H1 (cell line): ENCODE data around the gene TCF4. TPM values are rescaled to one million over a fixed set of nuclear protein-coding genes. Genes with fewer than 3 reads are reported as not detected.
A peak's percentile ranks its signal among the peaks of the same experiment; 100 is the strongest.

Experiments used
- CTCF ChIA-PET: fragments of 300-600 bp; sonication (Branson Sonifier 250); formaldehyde crosslinking; loops from one replicate; lab custom pipeline; 2021; ENCODE audit not compliant: partially characterized antibody; lab: Charles Lee
- POLR2A ChIA-PET: fragments of 300-600 bp; sonication (Branson Sonifier 250); formaldehyde crosslinking; loops from one replicate; lab custom pipeline; 2021; ENCODE audit warnings: inconsistent platforms; ENCODE audit not compliant: partially characterized antibody; lab: Charles Lee
- DNase-seq, 2 experiments: peaks; one replicate each; pipeline versions ENCODE4 v3.0.0 to v3.0.0-alpha.2; 2010 to 2022; ENCODE audit warnings: low spot score in 2 of 2, low read depth in 1 of 2, mixed read lengths in 1 of 2
- FAIRE-seq: peaks from 2 replicates; lab custom pipeline; 2011; peaks lifted over from hg19 to GRCh38; lab: Jason Lieb, UNC
- H2AFZ ChIP-seq: 2 replicates; pipeline ENCODE4 v1.8.1; 2012; ENCODE audit warnings: low read length, inconsistent platforms
- H2AK5ac ChIP-seq: 2 replicates; pipeline ENCODE4 v1.6.1; 2013; ENCODE audit warnings: low read depth, low read length
- H2BK120ac ChIP-seq: replicated peaks from 2 replicates; pipeline ENCODE3; 2013; ENCODE audit warnings: low read depth, low read length, inconsistent platforms
- H2BK12ac ChIP-seq: 2 replicates; pipeline ENCODE4 v1.6.1; 2013; ENCODE audit warnings: low read depth, low read length
- H2BK15ac ChIP-seq: 2 replicates; pipeline ENCODE4 v1.6.1; 2013; ENCODE audit warnings: low read length
- H2BK20ac ChIP-seq: 2 replicates; pipeline ENCODE4 v1.6.1; 2013; ENCODE audit warnings: low read length
- H2BK5ac ChIP-seq: 2 replicates; pipeline ENCODE4 v1.6.1; 2013; ENCODE audit warnings: low read depth, low read length
- H3K14ac ChIP-seq: 2 replicates; pipeline ENCODE4 v1.6.1; 2013; ENCODE audit warnings: inconsistent platforms; ENCODE audit not compliant: insufficient read length
- H3K18ac ChIP-seq: 2 replicates; pipeline ENCODE4 v1.6.1; 2013; ENCODE audit warnings: low read length; ENCODE audit errors: extremely low read depth
- H3K23ac ChIP-seq: 2 replicates; pipeline ENCODE4 v1.6.1; 2013; ENCODE audit warnings: inconsistent platforms; ENCODE audit not compliant: insufficient read length
- H3K23me2 ChIP-seq: 2 replicates; pipeline ENCODE4 v1.6.1; 2013; ENCODE audit warnings: low read depth, low read length
- H3K27ac ChIP-seq: 2 replicates; pipeline ENCODE4 v1.6.1; 2011; ENCODE audit warnings: low read depth, low read length, inconsistent platforms
- H3K27me3 ChIP-seq, 4 experiments: replicated peaks in 1 of 4; 1 replicate in 1 of 4; 2 replicates in 3 of 4; pipeline versions ENCODE4 v1.6.1 to v1.8.1; 2011 to 2013; ENCODE audit warnings: low read length in 3 of 4, mild to moderate bottlenecking in 3 of 4, inconsistent platforms in 2 of 4, mixed read lengths in 2 of 4, moderate library complexity in 1 of 4; ENCODE audit not compliant: control insufficient read depth in 3 of 4, insufficient read depth in 3 of 4; ENCODE audit errors: extremely low read depth in 1 of 4
- H3K36me3 ChIP-seq, 4 experiments: 2 replicates each; pipeline versions ENCODE4 v1.6.1 to v1.8.1; 2011 to 2013; ENCODE audit warnings: mild to moderate bottlenecking in 4 of 4, low read length in 3 of 4, moderate library complexity in 2 of 4, control low read depth in 1 of 4, inconsistent platforms in 1 of 4; ENCODE audit not compliant: insufficient read depth in 4 of 4, control insufficient read depth in 2 of 4
- H3K4ac ChIP-seq: replicated peaks from 2 replicates; pipeline ENCODE3; 2013; ENCODE audit warnings: low read length, low read depth, mixed read lengths, inconsistent platforms; ENCODE audit not compliant: insufficient read length
- H3K4me1 ChIP-seq, 4 experiments: replicated peaks in 1 of 4; 1 replicate in 1 of 4; 2 replicates in 3 of 4; pipeline versions ENCODE4 v1.6.1 to v1.8.1; 2011 to 2013; ENCODE audit warnings: low read length in 3 of 4, inconsistent platforms in 2 of 4, mixed read lengths in 1 of 4; ENCODE audit not compliant: insufficient read depth in 4 of 4, control insufficient read depth in 3 of 4
- H3K4me2 ChIP-seq, 2 experiments: 2 replicates each; pipeline versions ENCODE4 v1.6.1 to v1.8.1; 2011 to 2013; ENCODE audit warnings: low read depth in 2 of 2, low read length in 2 of 2, control low read depth in 1 of 2, inconsistent platforms in 1 of 2, mild to moderate bottlenecking in 1 of 2; ENCODE audit not compliant: insufficient read depth in 1 of 2
- H3K4me3 ChIP-seq, 4 experiments: fragments of 200-600, 300-600 bp in 1 of 4; sonication (generic), shearing (Covaris generic), sonication (Bioruptor Twin) in 1 of 4; 2 replicates each; pipeline versions ENCODE4 v1.5.1 to v1.8.1; 2011 to 2016; ENCODE audit warnings: low read length in 4 of 4, low read depth in 3 of 4, control low read depth in 2 of 4, inconsistent platforms in 2 of 4, mild to moderate bottlenecking in 2 of 4, mixed read lengths in 1 of 4, moderate library complexity in 1 of 4; ENCODE audit not compliant: insufficient read depth in 2 of 4; ENCODE audit errors: extremely low read depth in 1 of 4
- H3K56ac ChIP-seq: replicated peaks from 2 replicates; pipeline ENCODE3; 2013; ENCODE audit warnings: low read depth, mild to moderate bottlenecking, mixed read lengths, low read length, inconsistent platforms; ENCODE audit not compliant: insufficient read length
- H3K79me1 ChIP-seq: 2 replicates; pipeline ENCODE4 v1.6.1; 2013; ENCODE audit warnings: low read depth, low read length, control low read depth
- H3K79me2 ChIP-seq, 2 experiments: 2 replicates each; pipeline versions ENCODE4 v1.6.1 to v1.8.1; 2012 to 2013; ENCODE audit warnings: low read length in 2 of 2, mild to moderate bottlenecking in 2 of 2, inconsistent platforms in 1 of 2; ENCODE audit not compliant: insufficient read depth in 2 of 2, control insufficient read depth in 1 of 2
- H3K9ac ChIP-seq, 4 experiments: replicated peaks in 1 of 4; 1 replicate in 1 of 4; 2 replicates in 3 of 4; pipeline versions ENCODE4 v1.6.1 to v1.8.1; 2011 to 2013; ENCODE audit warnings: low read depth in 3 of 4, low read length in 3 of 4, control low read depth in 2 of 4, mild to moderate bottlenecking in 2 of 4, moderate library complexity in 2 of 4, inconsistent platforms in 1 of 4; ENCODE audit errors: extremely low read depth in 1 of 4
- H3K9me3 ChIP-seq, 2 experiments: 2 replicates each; pipeline versions ENCODE4 v1.6.1 to v1.8.1; 2012 to 2013; ENCODE audit warnings: mild to moderate bottlenecking in 2 of 2, moderate library complexity in 2 of 2, control low read depth in 1 of 2, inconsistent platforms in 1 of 2, low read depth in 1 of 2, low read length in 1 of 2, mixed read lengths in 1 of 2; ENCODE audit not compliant: insufficient read depth in 2 of 2
- H4K20me1 ChIP-seq, 2 experiments: replicated peaks in 1 of 2; 2 replicates each; pipeline versions ENCODE3 to v1.8.1; 2011 to 2013; ENCODE audit warnings: inconsistent platforms in 2 of 2, low read length in 2 of 2, mild to moderate bottlenecking in 1 of 2; ENCODE audit not compliant: insufficient read depth in 2 of 2, control insufficient read depth in 1 of 2
- H4K5ac ChIP-seq: 2 replicates; pipeline ENCODE4 v1.6.1; 2013; ENCODE audit warnings: low read length, low read depth, mixed read lengths, inconsistent platforms; ENCODE audit not compliant: insufficient read length
- H4K8ac ChIP-seq: 2 replicates; pipeline ENCODE4 v1.8.0; 2013; ENCODE audit warnings: mild to moderate bottlenecking, moderate library complexity, low read length, inconsistent platforms; ENCODE audit not compliant: insufficient read depth; ENCODE audit errors: extremely low read depth
- H4K91ac ChIP-seq: replicated peaks from 2 replicates; pipeline ENCODE3; 2013; ENCODE audit warnings: low read length, mixed read lengths, inconsistent platforms; ENCODE audit not compliant: insufficient read length
- ASH2L ChIP-seq: fragments of 200-600, 300-600 bp; sonication (generic); IDR thresholded peaks from one replicate; pipeline ENCODE4 v1.7.1; 2017; ENCODE audit warnings: low read length
- HDAC2 ChIP-seq, 2 experiments: fragments of 300-600 bp in 1 of 2; sonication (generic) in 1 of 2; IDR thresholded peaks; 2 replicates each; pipeline ENCODE4 v1.6.1; 2011 to 2012; ENCODE audit warnings: low read depth in 2 of 2, low read length in 2 of 2, mild to moderate bottlenecking in 2 of 2, moderate library complexity in 2 of 2, borderline replicate concordance in 1 of 2, inconsistent platforms in 1 of 2
- POU5F1 ChIP-seq: IDR thresholded peaks from 2 replicates; pipeline ENCODE4 v1.6.1; 2011; ENCODE audit warnings: low read depth, mild to moderate bottlenecking, low read length, moderate library complexity
- RXRA ChIP-seq: IDR thresholded peaks from 2 replicates; pipeline ENCODE4 v1.6.1; 2011; ENCODE audit warnings: low read depth, mild to moderate bottlenecking, low read length, moderate library complexity; ENCODE audit not compliant: insufficient read depth
- SAP30 ChIP-seq: fragments of 300-600 bp; sonication (generic); IDR thresholded peaks from 2 replicates; pipeline ENCODE4 v1.7.1; 2012; ENCODE audit warnings: low read length, moderate library complexity, mild to moderate bottlenecking, inconsistent platforms; ENCODE audit not compliant: insufficient read depth, insufficient replicate concordance
- SIN3A ChIP-seq, 2 experiments: IDR thresholded peaks in 1 of 2; conservative IDR thresholded peaks in 1 of 2; 2 replicates each; pipeline ENCODE4 v1.6.1; 2011 to 2012; ENCODE audit warnings: low read length in 2 of 2, improper control_type of control experiment in 1 of 2, low read depth in 1 of 2, mild to moderate bottlenecking in 1 of 2
- SP2 ChIP-seq: IDR thresholded peaks from 2 replicates; pipeline ENCODE4 v1.6.1; 2012; ENCODE audit warnings: mild to moderate bottlenecking, low read length, inconsistent platforms
- TEAD4 ChIP-seq: IDR thresholded peaks from 2 replicates; pipeline ENCODE4 v1.6.1; 2012; ENCODE audit warnings: low read depth, low read length, inconsistent platforms, mixed read lengths
- WGBS, 2 experiments: shearing (Covaris generic) in 1 of 2; methylation state at CpG; one replicate each; pipeline versions ENCODE4 v1.1.6 to v1.1.7; 2013 to 2015; ENCODE audit warnings: low lambda C conversion rate in 2 of 2, mixed read lengths in 2 of 2, inconsistent platforms in 1 of 2, low coverage in 1 of 2, missing lambda C conversion rate in 1 of 2; ENCODE audit not compliant: insufficient replicate concordance in 2 of 2, insufficient coverage in 1 of 2, insufficient read length in 1 of 2; ENCODE audit errors: extremely low coverage in 1 of 2, missing lambda C conversion rate in 1 of 2; 5-methylcytosine and 5-hydroxymethylcytosine counted together
- polyA plus RNA-seq, 7 experiments: library from polyadenylated mRNA; depleted of rRNA in 3 of 7; stranded (reverse) in 5 of 7; unstranded in 2 of 7; fragments of >200 nt in 5 of 7; fragments of 200-250 nt in 2 of 7; gene quantifications; 1 replicate in 5 of 7; 2 replicates in 1 of 7; 4 replicates in 1 of 7; pipeline versions ENCODE4 v1.2.1 to v1.2.3, GENCODE V29; 2011 to 2013; ENCODE audit warnings: missing spikeins in 2 of 7, mixed read lengths in 2 of 7
- total RNA-seq: library from RNA; stranded (reverse); fragmentation: NEBNext Ultra II Directional; extraction: Animal tissue kit (Norgen Biotek cat#: 25700); gene quantifications from 2 replicates; pipeline ENCODE4 v1.2.1, GENCODE V29; 2021
- TF ChIP-seq, protein P1 (sequence below): IDR thresholded peaks from 2 replicates; pipeline ENCODE4 v1.6.1; 2012; ENCODE audit warnings: inconsistent platforms
- TF ChIP-seq, protein P2 (sequence below), 3 experiments: IDR thresholded peaks; 1 replicate in 2 of 3; 2 replicates in 1 of 3; pipeline versions ENCODE4 v1.5.1 to v1.6.1; 2011; ENCODE audit warnings: low read length in 3 of 3, mild to moderate bottlenecking in 3 of 3, inconsistent platforms in 2 of 3, low read depth in 1 of 3, moderate library complexity in 1 of 3; ENCODE audit not compliant: insufficient read depth in 1 of 3; ENCODE audit errors: control extremely low read depth in 1 of 3

Gene TCF4
- total and polyA plus RNA-seq, 2 of the 8 experiments (the other 6 are each of a cell fraction or from before 2014, with no cell fraction given), result 59.3 to 118 TPM

DNA sequence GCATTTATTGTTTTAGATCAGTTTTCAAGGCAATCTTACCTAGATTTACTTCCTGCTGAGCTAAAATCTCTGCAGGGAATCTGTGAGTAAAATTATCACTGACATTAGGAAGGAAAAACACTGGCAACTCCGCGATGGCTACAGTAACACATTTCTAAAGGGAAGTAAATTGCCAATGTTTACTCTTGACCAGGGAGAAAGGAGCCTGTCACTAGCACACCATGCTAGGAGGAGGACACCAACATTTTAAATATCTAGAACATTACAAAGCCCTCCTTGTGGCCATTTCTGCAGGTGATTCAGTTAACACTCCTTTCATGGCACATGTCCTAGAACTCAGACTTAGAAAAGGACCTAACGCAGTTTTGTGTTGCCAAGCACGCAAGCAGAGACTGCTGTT, 58.4 kb downstream of the TCF4 start:
- no peak overlapping the region for H2BK20ac ChIP-seq
- POLR2A ChIA-PET, result no interaction called here
- H3K79me2 ChIP-seq, result peaks cover 0 to 95% of the 10 kb centered on the region in 2 experiments; a peak in 2 of 4 replicates
- no peak for DNase-seq
- no peaks in the 10 kb centered on the region for H3K27me3 ChIP-seq
- no peak overlapping the region for H3K27ac ChIP-seq
- H3K4me1 ChIP-seq, result peaks cover 2 to 11% (median 8%) of the 10 kb centered on the region in 4 experiments; a peak in 5 of 7 replicates
- no peaks in the 10 kb centered on the region for H4K20me1 ChIP-seq
- no peak overlapping the region for H3K23ac ChIP-seq
- H2BK5ac ChIP-seq, result no peak overlapping the region
- H3K9me3 ChIP-seq, result no peaks in the 10 kb centered on the region
- FAIRE-seq, result peak; percentile 86
- CTCF ChIA-PET, result interaction anchor here (0.9 kb wide), 1 partner anchor 12 kb away, joined by 3 read pairs; no protein-coding TSS in a partner anchor
- H2BK120ac ChIP-seq, result no peak overlapping the region
- H3K18ac ChIP-seq, result no peak overlapping the region
- H3K9ac ChIP-seq, result no peak overlapping the region
- H3K4me3 ChIP-seq, result no peak overlapping the region
- H3K4ac ChIP-seq, result no peak overlapping the region
- no peak overlapping the region for H2AFZ ChIP-seq
- no peak overlapping the region for H3K4me2 ChIP-seq
- no peak overlapping the region for H2AK5ac ChIP-seq
- peaks cover 3% of the 10 kb centered on the region; the same call in 1 of the 2 replicates for H3K79me1 ChIP-seq
- WGBS, 2 experiments, result 89% methylated on average over 4 of the region's 4 CpGs; no CpG with 5 or more reads in 1 of the 2 experiments
- no peak overlapping the region for H4K5ac ChIP-seq
- H4K8ac ChIP-seq, result no peak overlapping the region
- no peak overlapping the region for H3K14ac ChIP-seq
- no peak overlapping the region for H3K56ac ChIP-seq
- H4K91ac ChIP-seq, result no peak overlapping the region
- no peak overlapping the region for H2BK15ac ChIP-seq
- H3K23me2 ChIP-seq, result no peaks in the 10 kb centered on the region
- no peaks in the 10 kb centered on the region for H3K36me3 ChIP-seq
- H2BK12ac ChIP-seq, result no peak overlapping the region
- no peak for TF ChIP-seq RXRA
- TF ChIP-seq, protein P1, sequence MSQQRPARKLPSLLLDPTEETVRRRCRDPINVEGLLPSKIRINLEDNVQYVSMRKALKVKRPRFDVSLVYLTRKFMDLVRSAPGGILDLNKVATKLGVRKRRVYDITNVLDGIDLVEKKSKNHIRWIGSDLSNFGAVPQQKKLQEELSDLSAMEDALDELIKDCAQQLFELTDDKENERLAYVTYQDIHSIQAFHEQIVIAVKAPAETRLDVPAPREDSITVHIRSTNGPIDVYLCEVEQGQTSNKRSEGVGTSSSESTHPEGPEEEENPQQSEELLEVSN, result no peak
- TF ChIP-seq TEAD4, result no peak
- no peak for TF ChIP-seq SAP30
- no peak for TF ChIP-seq POU5F1
- no peak for TF ChIP-seq SP2
- TF ChIP-seq SIN3A (conservative IDR thresholded peaks at IDR 0.05 in 1 of 2, IDR thresholded peaks at IDR 0.05 in 1 of 2; ENCODE audit: low read depth in 1 of 2, low read length in 2 of 2), result no peak
- no peak for TF ChIP-seq ASH2L
- TF ChIP-seq, protein P2, sequence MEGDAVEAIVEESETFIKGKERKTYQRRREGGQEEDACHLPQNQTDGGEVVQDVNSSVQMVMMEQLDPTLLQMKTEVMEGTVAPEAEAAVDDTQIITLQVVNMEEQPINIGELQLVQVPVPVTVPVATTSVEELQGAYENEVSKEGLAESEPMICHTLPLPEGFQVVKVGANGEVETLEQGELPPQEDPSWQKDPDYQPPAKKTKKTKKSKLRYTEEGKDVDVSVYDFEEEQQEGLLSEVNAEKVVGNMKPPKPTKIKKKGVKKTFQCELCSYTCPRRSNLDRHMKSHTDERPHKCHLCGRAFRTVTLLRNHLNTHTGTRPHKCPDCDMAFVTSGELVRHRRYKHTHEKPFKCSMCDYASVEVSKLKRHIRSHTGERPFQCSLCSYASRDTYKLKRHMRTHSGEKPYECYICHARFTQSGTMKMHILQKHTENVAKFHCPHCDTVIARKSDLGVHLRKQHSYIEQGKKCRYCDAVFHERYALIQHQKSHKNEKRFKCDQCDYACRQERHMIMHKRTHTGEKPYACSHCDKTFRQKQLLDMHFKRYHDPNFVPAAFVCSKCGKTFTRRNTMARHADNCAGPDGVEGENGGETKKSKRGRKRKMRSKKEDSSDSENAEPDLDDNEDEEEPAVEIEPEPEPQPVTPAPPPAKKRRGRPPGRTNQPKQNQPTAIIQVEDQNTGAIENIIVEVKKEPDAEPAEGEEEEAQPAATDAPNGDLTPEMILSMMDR (IDR thresholded peaks at IDR 0.05; ENCODE audit: control extremely low read depth in 1 of 3, insufficient read depth in 1 of 3, low read depth in 1 of 3, low read length in 3 of 3), result no peak
- no peak for TF ChIP-seq HDAC2 (IDR thresholded peaks at IDR 0.05; ENCODE audit: borderline replicate concordance in 1 of 2, low read depth in 2 of 2, low read length in 2 of 2)
